Fibroblast of pulmonary artery (primary cell): ENCODE results near the gene PRKCH.

Experiments used
- DNase-seq: peaks from one replicate; pipeline ENCODE4 v3.0.0-alpha.2; 2010; ENCODE audit warnings: low read depth
- H3K4me3 ChIP-seq: replicated peaks from 2 replicates; pipeline ENCODE4 v1.5.1; 2011; ENCODE audit warnings: low read depth, mild to moderate bottlenecking, control low read depth, low read length, moderate library complexity
- TF ChIP-seq, protein P1 (sequence below): IDR thresholded peaks from 2 replicates; pipeline ENCODE4 v1.5.1; 2011; ENCODE audit warnings: mild to moderate bottlenecking, control low read depth, low read length, inconsistent platforms; ENCODE audit errors: missing control alignments

PRKCH gene

GRCh38 chr14:61514927-61515326 lies 193.5 kb downstream of the PRKCH start:
- no peak overlapping the region for H3K4me3 ChIP-seq
- TF ChIP-seq, protein P1, sequence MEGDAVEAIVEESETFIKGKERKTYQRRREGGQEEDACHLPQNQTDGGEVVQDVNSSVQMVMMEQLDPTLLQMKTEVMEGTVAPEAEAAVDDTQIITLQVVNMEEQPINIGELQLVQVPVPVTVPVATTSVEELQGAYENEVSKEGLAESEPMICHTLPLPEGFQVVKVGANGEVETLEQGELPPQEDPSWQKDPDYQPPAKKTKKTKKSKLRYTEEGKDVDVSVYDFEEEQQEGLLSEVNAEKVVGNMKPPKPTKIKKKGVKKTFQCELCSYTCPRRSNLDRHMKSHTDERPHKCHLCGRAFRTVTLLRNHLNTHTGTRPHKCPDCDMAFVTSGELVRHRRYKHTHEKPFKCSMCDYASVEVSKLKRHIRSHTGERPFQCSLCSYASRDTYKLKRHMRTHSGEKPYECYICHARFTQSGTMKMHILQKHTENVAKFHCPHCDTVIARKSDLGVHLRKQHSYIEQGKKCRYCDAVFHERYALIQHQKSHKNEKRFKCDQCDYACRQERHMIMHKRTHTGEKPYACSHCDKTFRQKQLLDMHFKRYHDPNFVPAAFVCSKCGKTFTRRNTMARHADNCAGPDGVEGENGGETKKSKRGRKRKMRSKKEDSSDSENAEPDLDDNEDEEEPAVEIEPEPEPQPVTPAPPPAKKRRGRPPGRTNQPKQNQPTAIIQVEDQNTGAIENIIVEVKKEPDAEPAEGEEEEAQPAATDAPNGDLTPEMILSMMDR, result no peak
- DNase-seq, result no peak

GRCh38 chr14:61515436-61516117 lies 194.2 kb downstream of the PRKCH start:
- no peak for DNase-seq
- H3K4me3 ChIP-seq, result no peak overlapping the region
- TF ChIP-seq, protein P1, result no peak

DNA sequence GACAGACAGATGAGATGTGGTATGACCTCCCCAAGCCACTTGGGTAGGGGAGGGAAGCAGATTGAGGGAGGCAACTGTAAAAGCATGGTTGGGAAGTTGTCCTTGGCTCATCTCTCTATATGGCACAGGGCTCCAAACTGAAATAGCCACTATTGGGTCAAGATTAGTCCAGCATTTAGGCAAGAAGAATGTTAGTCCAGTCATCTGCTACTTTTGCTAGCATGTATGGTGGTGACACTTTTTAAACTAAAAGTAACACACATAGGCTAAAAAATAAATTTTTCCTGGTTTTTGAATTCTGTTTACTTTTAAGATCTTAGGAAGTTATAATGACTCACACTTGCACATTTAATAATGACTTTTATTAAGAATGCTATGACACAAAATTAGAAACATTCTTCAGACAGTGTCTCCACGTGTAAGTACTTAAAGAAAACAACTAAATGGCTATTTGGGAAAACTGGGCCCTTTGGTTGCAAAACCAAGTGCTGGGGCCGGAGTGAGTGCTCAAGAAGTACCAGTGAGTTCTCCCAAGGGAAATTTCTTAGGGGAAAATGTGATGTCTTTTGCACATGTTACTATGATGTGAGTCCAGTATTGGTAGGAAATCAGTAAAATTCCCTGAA lies 194.9 kb downstream of the PRKCH start:
- DNase-seq, result no peak
- H3K4me3 ChIP-seq, result no peak overlapping the region
- TF ChIP-seq, protein P1, result no peak

- no peak overlapping the region for H3K4me3 ChIP-seq
- TF ChIP-seq, protein P1, result no peak
- DNase-seq, result peak; percentile 68
Measured at GRCh38 chr14:61516964-61517653, 195.7 kb downstream of the PRKCH start.

- no peak for DNase-seq
- TF ChIP-seq, protein P1, result no peak
- H3K4me3 ChIP-seq, result no peak overlapping the region
Measured at GRCh38 chr14:61517911-61518384, 196.6 kb downstream of the PRKCH start.

DNA sequence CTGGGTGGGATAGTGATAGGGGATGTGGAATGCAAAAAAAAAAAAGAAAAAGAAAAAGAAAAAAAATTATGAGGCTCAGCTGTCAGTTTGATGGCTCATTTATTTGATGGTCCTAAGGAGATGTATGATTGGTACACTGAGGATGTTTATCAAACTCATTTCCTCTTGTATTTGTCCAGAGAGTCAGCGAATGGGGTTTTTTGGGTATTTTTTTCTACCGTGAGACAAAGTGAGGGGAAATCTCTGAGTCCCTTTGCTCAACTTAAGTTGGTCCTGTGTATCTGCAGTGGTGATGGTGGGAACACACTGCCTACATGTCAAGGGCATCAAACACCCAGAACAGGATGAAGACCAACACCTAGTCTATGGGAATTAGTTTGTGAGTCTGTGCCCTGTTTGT lies 197.0 kb downstream of the PRKCH start:
- no peak for DNase-seq

More for the DNA sequence above, 197.0 kb downstream of the PRKCH start:
- TF ChIP-seq, protein P1, result no peak
- no peak overlapping the region for H3K4me3 ChIP-seq
